Central memory CD4-positive, alpha-beta T cell (primary cell): ENCODE measurements around the gene CGNL1.

Experiments
- DNase-seq: peaks from one replicate; pipeline ENCODE4 v3.0.0; 2022

The CGNL1 gene

DNA sequence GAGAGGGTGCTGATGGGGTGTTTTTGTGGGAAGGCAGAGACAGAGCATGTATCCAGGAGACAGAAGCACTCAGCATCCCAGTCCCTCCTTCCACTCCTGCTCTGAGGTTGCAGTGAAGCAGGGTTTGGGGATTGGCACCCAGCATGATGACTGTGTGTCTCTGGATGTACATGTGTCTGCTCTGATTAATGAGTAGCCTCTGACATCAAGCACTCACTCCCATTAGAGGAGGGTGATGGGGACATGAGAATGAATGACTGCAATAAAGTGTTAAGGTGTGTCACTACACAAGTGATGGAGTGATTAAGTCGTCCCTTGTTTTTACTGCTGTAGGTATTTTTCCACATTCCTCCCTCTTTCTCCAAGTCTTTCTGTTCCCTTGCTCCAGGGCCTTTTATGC lies 205.8 kb downstream of the CGNL1 start:
- no peak for DNase-seq

DNA sequence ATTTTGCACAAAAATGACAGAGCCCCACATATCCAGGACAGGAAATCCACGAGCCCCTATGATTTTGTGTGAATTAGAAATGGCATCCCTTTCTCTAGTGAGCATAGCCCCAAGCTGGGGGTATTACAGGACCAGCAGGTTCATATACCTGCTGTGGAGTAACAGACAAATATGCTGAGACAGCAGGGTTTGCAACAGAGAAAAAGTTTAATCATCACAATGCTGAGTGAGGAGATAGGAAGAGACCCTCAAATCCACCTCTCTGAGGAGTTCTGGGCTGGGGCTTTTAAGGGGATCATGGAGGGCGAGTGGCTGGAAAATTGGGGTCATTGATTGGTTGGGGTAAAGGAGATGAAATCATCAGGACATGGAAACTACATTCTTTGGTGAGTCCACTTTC lies 207.0 kb downstream of the CGNL1 start:
- DNase-seq, result no peak

DNA sequence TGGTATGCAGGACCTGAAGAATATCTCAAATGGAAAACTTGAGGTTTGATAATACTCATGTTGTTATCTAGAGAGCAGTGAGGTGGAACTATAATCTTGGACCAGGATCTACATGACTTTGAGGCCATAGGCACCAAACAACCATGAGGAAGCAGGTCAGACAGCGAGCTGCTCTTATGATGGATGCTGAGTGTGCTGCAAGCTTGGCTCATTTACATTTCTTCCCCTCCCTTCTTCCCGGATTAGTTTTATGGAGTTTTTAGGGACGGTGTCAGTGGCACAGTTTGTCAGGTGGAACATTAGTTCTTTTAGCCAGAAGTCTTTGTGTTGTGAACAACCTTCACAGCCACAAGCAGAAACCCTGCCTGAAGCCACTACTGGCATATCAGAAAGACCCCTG lies 207.4 kb downstream of the CGNL1 start:
- DNase-seq, result no peak

DNA sequence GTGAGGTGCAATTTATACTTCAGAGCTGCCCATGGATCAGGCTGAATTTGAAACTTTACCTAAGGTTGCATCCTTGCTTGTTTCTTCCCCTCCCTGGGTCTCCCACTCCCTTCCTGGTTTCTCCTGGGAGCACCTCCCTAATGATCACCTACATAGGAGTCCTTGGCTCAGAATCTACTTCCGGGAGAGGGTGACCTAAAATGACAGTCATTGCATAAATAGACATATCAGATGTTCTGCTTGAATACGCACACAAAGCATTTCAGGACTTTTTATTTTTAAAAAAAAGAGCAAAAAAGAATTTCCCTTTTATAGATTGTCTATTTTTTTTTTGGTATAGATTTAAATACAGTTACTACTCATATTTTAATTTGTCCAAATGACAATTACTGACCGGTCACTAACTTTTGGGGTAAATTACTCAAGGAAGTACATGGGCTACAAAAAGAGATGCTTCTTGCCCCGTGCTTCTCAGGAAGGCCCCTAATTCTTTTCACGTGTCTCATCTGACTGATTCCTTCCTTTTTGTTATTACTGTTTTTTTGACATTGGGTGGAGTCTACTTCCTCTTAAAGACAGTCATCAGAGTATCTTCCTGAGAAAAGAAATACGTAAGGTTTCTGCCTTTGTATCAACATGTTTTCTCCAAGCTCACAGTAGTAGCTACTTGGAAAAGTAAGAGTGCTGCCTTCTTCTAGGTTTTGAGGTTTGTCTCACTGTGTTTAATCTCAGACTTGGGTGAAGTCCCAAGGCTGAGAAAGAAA lies 210.5 kb downstream of the CGNL1 start:
- DNase-seq, result peak; percentile 48

DNA sequence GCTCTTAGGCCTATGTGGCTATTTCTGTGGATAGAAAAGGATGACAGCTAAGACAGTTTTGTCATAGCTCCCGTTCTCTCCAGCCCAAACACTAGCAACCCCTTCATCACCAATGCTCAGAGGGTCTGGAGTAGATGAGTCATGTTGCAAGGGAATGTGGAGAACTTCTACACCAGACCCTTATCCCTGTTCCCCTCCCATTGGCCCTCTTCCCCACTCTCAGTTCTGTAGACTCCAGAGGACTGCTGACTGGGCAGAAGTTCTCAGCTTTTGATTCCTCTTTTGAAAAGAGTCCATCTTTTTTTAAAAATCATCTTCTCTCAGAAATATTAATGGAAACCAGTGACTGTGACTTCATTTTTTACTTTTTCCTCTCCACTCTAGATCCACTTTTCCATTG lies 213.0 kb downstream of the CGNL1 start:
- no peak for DNase-seq

DNA sequence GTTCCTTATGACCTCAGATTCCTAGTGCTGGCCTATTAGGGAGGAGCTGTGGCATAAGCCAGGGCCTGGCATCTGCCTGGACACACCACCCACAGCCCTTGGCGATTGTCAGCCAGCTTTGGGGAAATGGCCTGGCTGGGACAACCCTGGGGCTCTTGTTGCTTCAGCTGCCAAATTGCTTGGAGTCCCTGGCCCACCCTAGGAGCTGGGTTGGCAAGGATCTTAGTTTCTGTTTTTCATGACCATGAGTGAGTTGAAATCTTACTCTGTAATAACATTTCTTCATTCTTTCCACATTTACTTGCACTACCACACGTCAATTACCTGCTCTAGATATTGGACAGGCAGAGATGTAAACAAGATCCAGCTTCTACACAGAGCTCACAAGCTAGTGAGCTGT lies 213.4 kb downstream of the CGNL1 start:
- DNase-seq, result no peak

DNA sequence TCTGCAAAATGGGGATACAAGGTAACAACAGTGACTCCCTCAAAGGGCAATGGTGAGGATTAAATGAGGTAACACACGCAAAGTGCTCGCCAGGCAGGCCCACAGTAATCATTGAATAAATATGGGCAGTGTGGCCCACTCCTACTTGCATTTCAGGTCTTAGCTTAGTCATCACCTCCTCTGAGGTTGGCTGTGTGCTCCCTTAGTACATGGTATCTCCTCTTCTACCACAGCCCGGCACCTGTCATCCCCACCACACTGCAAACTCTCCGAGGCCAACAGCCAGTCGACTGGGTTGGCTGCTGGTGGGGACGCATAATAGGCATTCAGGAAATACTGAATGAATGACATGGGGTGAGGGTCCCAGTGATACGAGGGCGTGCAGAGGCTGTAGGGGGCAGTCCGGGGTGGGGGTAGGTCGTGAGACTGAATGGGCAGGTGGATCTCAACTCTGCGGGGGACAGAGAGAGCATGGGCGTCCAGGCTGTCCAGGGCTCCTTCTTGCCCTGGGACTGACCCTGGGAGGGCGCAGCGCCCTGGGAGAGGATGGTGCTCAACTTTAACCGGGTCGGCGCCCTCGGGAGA lies 215.0 kb downstream of the CGNL1 start:
- DNase-seq, result no peak

DNA sequence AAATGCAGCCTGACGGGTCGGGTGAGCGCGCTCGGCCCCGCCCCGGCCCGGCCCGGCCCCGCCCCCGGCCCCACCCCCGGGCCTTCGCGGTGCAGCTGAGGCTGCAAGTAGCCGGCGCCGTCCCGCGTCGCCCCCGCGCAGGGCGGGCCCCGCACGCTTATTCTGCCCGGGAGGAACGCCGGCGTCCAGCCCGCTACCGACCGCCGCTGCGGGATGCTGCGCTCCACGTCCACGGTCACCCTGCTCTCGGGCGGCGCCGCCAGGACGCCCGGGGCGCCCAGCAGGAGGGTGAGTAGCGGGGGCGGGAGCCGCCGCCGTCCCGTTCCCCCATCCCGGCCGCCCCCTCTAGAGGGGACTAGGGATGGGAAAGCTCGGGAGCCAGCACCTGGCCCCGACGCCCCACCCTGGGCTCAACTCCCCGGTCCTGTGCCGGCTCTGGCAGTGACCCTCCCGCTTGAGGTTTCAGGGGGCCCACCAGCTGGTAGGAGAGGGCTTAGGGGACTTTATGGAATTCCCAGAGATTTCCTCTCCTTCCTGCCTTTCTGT lies 215.6 kb downstream of the CGNL1 start, which contains the start of gene MYZAP:
MYZAP (plus strand) TSS at position 83 of the 546 bp plus-strand sequence; CDS start at position 214, 131 bp downstream.
- DNase-seq, result peak; percentile 12

DNA sequence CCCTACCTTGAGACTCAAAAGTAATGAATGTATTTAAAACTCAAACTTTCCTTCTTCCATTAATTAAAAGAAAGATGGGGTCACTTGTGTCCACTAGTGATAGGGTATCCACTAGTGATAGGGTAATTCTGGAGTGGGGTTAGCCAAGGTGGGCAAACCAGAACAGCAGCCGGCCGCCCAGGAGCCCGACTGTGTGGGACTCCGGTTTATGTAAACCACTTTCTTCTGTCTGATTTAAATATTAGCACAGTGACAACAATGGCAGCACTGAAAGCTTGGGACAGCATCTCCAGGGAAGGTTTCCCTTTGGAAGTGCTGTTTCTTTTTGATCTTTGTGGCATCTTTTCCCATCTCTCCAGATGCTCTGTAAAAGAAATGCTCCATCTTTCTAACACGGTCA lies 216.1 kb downstream of the CGNL1 start:
- no peak for DNase-seq

DNA sequence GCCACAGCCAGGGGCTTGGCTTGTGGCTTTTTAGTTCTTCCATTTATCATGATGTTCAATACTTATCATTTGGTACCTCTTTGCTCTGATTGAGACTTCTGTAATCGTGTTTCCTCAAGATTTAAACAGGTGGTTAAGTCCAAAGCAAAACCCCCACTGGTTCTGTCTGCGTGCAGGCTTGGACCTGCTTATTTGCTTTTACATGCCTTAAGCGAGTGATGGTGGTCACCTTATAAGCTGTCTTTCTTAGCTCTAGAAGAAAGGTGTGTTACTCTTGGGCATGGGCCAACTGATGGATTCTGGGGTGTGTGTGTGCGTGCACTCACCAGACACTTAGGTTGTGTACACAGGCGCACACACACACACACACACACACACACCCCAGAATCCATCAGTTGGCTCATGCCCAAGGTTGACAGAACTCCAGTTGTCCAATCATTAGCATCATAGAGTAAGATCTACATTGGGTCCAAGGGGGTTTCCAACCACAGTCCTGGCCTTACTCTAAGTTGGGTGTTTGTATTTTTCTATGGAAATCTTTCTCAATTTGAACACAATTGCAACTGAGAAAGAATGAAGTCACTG lies 216.6 kb downstream of the CGNL1 start:
- DNase-seq, result no peak

DNA sequence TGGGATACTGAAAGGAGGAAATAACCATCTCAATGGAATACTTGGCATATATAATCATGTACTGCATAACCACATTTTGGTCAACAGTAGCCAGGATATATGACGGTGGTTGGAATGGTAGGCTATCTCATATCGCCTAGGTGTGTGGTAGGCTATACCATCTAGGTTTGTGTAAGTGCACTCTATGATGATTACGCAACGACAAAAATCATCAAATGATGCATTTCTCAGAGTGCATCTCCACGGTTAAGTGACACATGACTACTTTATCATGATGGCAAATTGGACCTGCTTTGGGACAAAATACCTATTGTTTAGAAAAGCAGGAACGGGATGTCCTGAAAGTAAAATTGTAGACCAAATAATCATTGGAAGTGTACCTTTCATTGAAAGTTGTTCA lies 218.2 kb downstream of the CGNL1 start:
- DNase-seq, result no peak

DNA sequence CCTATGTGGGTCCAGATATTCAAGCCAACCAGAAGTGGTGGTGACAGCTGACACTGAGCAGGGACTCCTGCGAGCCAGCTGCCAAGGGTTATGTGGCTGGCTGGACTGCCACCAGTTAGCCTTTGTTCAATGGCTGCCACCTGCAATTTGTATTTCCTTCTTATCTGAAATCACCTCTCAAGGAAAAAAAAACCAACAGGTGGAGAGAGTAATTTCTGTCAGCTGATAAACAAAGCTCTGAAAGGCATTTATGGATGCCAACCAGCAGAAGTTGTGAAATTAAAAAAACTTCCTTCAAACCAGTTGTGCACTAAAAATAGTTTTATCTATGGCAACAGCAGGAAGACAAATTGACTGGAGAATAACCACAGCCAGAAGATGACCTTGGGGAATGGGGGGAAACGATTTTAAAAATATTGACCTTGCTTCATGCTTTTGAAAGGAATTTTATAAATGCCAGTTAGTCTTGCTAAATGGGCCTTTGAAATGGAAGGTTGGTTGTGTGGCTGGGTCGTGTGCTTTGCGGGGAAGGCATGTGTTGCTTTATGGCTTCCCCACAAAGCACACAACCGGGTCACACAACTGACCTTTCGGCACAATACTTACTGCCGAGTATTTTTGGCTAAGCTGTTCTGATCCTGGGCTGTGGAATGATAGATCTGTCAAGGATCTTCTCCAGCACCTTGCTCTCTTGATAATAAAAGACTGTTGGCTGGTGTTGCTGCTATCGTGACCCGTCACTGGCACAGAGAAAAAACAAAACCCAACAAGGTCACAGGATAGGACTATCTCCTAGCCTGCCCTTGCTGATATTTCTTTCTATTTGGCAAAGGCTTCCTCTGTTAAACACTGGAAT lies 218.9 kb downstream of the CGNL1 start:
- DNase-seq, result no peak

DNA sequence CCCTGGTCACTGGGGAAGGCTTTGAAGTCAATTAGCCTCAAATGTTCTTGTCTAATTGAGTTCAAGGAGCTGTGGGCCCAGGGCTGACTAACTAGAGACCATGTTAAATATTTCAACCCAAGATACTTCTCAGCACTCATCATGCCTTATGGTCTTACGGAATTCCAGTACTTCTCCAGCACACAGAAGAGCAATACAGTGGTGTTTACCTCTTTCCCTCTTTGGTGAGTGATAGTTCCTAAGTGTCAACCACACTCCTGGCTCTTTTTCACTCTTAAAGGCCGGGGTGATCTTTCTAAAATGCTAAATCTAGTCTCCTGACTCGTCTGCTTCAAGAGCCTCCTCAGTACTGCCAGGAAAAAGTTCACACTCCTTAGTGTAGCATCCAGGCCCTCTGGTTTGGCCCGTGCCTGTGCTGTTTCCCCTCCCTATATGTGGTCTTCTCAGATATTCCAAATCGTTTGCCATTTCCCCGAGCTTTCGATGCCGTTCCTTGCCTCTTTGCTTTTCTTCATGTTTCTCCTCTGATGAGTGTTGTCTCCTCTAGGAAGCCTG lies 220.1 kb downstream of the CGNL1 start:
- DNase-seq, result no peak

DNA sequence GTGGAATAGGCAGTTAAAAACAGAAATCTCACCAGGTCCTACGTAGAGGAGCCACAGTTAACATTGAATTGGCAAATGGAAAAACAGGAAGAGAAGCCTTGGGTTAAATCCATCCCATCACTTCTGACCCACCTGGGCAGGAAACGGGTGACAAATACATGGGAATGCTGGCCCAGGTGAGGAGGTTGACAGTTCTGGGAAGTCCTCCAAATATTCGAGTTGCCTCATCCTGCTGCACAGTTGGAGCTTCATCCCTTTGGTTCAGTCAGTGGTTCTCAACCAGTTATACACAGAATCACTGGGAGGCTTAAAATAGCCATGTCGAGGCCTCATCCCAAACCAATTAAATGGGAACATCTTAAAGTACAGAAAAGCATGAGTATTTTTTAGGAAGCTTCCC lies 220.7 kb downstream of the CGNL1 start:
- DNase-seq, result no peak

DNA sequence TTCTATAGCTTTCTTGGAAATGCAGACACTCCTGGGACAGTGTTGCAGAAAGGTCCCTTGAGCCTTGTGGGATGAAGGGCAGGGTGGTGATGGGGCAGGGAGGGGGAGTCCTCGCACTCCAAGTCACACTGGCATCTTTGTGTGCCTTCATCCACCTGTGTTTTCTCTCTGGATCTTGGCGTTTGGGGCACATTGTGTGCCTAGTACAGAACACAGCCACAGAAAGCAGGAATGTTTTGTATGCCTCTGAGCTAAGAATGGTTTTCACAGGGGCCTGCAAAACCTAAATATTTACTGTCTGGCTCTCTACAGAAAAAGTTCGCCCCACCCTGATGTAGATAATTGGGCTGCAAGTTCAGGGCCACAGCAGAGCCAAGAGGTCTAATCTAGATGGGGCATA lies 221.1 kb downstream of the CGNL1 start:
- DNase-seq, result no peak

DNA sequence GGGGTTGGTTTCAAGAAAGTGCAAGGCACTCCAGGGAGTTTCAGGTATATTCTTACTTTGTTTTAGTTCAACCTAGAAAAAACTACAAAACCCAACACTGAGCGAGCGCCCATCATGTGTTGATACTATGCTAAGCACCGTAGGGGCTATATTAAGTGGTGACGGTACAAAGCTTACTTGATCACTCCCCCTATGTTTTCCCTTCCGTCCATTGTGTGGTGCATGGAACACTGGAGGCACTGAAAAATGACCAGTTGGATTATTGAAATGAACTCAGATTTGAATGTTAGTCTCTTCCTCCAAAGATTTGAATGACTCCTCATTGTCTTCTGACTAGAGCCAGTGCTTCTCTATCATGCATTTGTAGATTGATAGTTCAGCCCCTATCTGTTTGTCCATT lies 222.0 kb downstream of the CGNL1 start:
- no peak for DNase-seq

DNA sequence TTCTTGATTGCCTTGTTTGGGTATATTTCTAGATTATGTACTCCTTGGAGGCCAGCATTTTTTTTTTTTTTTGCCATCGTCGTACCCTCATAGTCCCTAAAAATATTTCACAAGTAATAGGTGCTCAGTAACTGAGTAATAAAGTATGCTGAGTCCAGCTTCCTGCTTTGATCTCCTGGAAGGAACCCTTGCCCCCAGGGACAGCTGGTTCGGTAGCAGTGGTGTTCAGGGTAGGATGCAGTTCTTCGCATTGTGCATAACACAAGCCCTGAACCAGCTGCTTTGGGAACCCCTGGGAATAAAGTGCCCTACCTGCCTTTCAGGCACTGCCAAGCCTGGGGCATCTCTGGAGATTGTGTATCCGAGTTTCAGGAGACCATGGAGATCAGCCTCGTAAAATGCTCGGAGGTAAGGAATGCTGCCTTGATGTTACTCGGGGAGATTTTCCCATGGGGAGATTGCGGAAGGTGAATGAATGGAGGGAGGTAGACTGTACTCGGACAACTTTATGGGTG lies 223.0 kb downstream of the CGNL1 start:
- DNase-seq, result no peak

DNA sequence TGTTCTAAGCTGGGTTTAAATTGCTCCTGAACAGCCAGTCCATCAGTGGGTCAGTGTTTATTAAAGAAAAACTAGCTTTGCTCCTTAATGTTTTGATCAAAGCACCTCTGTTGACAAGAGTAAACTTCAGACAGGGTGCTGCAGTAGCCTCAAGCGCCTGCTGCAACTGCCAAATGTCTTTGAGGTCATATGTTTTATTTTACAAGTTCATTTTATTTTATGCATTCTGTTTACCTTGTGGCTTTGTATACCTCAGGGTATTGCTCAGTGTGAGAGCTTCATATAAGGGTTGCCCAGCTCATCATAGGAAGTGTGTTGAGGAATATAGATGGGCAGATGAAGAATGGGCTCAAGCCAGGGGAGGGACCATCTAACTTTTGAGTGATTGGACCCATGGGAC lies 223.9 kb downstream of the CGNL1 start:
- no peak for DNase-seq
